HEK293 (cell line): Measurements from ENCODE around the gene FXYD6.

Experiments used
- CTCF ChIA-PET: fragments of 350-600 bp; formaldehyde crosslinking; extraction: SDS; loops from one replicate; lab custom pipeline; 2021; ENCODE audit warnings: antibody characterized with exemption; lab: Yijun Ruan, JAX
- POLR2A ChIA-PET: fragments of 300-600 bp; formaldehyde crosslinking; extraction: SDS; loops from one replicate; lab custom pipeline; 2020; ENCODE audit warnings: antibody characterized with exemption, inconsistent platforms; lab: Yijun Ruan, JAX
- H3K27ac ChIP-seq: fragments of 200-500 bp; sonication (Bioruptor generic); 2 replicates; pipeline ENCODE4 v1.5.1; 2014; ENCODE audit warnings: low read depth, low read length, control low read depth, inconsistent platforms; ENCODE audit errors: extremely low read depth
- H3K36me3 ChIP-seq, 2 experiments: fragments of 200-500 bp in 1 of 2; sonication (Bioruptor generic) in 1 of 2; 1 replicate in 1 of 2; 2 replicates in 1 of 2; pipeline ENCODE4 v1.5.1; 2014 to 2017; ENCODE audit warnings: inconsistent platforms in 2 of 2, low read length in 2 of 2; ENCODE audit not compliant: control insufficient read depth in 2 of 2, insufficient read depth in 1 of 2
- H3K4me1 ChIP-seq: fragments of 200-500 bp; sonication (Bioruptor generic); 2 replicates; pipeline ENCODE4 v1.5.1; 2014; ENCODE audit warnings: mild to moderate bottlenecking, low read length, inconsistent platforms; ENCODE audit not compliant: control insufficient read depth, insufficient read depth
- H3K4me3 ChIP-seq: 2 replicates; pipeline ENCODE4 v1.5.1; 2011; ENCODE audit warnings: low read depth, mild to moderate bottlenecking, control low read depth, low read length, moderate library complexity
- H3K9me3 ChIP-seq: fragments of 200-500 bp; sonication (Bioruptor generic); 2 replicates; pipeline ENCODE4 v1.5.1; 2014; ENCODE audit warnings: low read depth, low read length, inconsistent platforms; ENCODE audit not compliant: control insufficient read depth, insufficient read depth
- GLI4 ChIP-seq: fragments of 450-650 bp; formaldehyde crosslinking; IDR thresholded peaks from 2 replicates; pipeline ENCODE4 v1.5.1; 2016; ENCODE audit warnings: missing biosample characterization, missing genetic modification characterization
- GLIS1 ChIP-seq: fragments of 450-650 bp; formaldehyde crosslinking; IDR thresholded peaks from 2 replicates; pipeline ENCODE4 v1.5.1; 2016; ENCODE audit warnings: missing biosample characterization, missing genetic modification characterization
- WT1 ChIP-seq: fragments of 450-650 bp; formaldehyde crosslinking; IDR thresholded peaks from 2 replicates; pipeline ENCODE4 v1.5.1; 2016; ENCODE audit warnings: missing biosample characterization, missing genetic modification characterization
- ZFHX2 ChIP-seq: fragments of 450-650 bp; formaldehyde crosslinking; conservative IDR thresholded peaks from 2 replicates; pipeline ENCODE4 v1.5.1; 2016; ENCODE audit warnings: missing biosample characterization, missing genetic modification characterization
- ZNF335 ChIP-seq: fragments of 450-650 bp; formaldehyde crosslinking; conservative IDR thresholded peaks from 2 replicates; pipeline ENCODE4 v1.5.1; 2016; ENCODE audit warnings: missing biosample characterization, missing genetic modification characterization
- ZNF366 ChIP-seq: fragments of 450-650 bp; formaldehyde crosslinking; conservative IDR thresholded peaks from 2 replicates; pipeline ENCODE4 v1.5.1; 2016; ENCODE audit warnings: missing biosample characterization, missing genetic modification characterization
- ZNF624 ChIP-seq: fragments of 450-650 bp; formaldehyde crosslinking; IDR thresholded peaks from 2 replicates; pipeline ENCODE4 v1.5.1; 2017; ENCODE audit warnings: missing biosample characterization, missing genetic modification characterization
- ZNF830 ChIP-seq: fragments of 450-650 bp; IDR thresholded peaks from 2 replicates; pipeline ENCODE4 v1.5.0; 2018; ENCODE audit warnings: missing biosample characterization, missing genetic modification characterization, low read depth, mild to moderate bottlenecking, moderate library complexity
- TF ChIP-seq, protein P1 (sequence below): fragments of 450-650 bp; formaldehyde crosslinking; IDR thresholded peaks from 2 replicates; pipeline ENCODE4 v1.5.0; 2017; ENCODE audit warnings: missing biosample characterization, missing genetic modification characterization, borderline replicate concordance
- TF ChIP-seq, protein P2 (sequence below): fragments of 450-650 bp; formaldehyde crosslinking; optimal IDR thresholded peaks from 2 replicates; pipeline ENCODE3; 2016; ENCODE audit warnings: missing biosample characterization, mild to moderate bottlenecking, missing genetic modification characterization
- TF ChIP-seq, protein P3 (sequence below): fragments of 450-650 bp; formaldehyde crosslinking; IDR thresholded peaks from 2 replicates; pipeline ENCODE4 v1.5.1; 2016; ENCODE audit warnings: missing biosample characterization, missing genetic modification characterization
- TF ChIP-seq, protein P4 (sequence below): sonication (generic); formaldehyde crosslinking; IDR thresholded peaks from 2 replicates; pipeline ENCODE4 v1.8.1; 2022; ENCODE audit warnings: mild to moderate bottlenecking, moderate library complexity, missing genetic modification reagents

The FXYD6 gene

DNA sequence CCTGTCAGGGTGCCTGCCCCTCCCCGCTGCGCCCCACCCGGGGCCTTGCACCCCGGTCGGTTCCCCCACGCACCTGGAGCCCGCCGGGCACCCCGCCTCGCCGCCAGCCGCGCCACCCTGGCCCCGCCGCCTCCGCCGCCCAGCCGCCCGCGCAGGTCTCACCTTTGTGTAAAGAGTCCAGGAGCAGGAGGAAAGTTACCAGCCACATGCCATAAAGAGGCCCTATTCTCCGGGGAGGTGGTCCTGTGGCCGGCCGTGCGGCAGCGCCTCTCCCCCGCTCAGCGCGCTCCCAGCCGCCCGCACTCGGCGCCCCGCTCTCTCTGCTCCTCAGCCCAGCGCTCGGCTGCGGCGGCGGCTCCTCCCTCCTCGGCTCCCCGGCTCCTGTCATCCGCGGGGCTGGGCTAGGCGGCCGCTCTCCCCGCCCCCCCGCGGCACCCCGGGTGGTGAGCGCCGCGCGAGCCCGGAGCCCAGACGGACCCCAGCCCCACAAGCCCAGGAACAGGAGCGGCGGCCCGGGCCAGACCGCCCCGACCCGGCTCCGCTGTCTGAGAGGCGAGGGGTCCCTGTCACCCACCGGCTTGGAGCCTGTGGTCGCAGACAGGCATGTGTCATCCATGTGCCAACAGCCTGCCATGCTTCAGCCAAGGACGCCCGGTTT, 79.5 kb downstream of the FXYD6 start, which contains the start of gene DSCAML1:
Gene DSCAML1 (minus strand): TSS at position 345 of the 658 bp plus-strand sequence. CDS start 137 bp downstream, at position 208.
- TF ChIP-seq, protein P1, sequence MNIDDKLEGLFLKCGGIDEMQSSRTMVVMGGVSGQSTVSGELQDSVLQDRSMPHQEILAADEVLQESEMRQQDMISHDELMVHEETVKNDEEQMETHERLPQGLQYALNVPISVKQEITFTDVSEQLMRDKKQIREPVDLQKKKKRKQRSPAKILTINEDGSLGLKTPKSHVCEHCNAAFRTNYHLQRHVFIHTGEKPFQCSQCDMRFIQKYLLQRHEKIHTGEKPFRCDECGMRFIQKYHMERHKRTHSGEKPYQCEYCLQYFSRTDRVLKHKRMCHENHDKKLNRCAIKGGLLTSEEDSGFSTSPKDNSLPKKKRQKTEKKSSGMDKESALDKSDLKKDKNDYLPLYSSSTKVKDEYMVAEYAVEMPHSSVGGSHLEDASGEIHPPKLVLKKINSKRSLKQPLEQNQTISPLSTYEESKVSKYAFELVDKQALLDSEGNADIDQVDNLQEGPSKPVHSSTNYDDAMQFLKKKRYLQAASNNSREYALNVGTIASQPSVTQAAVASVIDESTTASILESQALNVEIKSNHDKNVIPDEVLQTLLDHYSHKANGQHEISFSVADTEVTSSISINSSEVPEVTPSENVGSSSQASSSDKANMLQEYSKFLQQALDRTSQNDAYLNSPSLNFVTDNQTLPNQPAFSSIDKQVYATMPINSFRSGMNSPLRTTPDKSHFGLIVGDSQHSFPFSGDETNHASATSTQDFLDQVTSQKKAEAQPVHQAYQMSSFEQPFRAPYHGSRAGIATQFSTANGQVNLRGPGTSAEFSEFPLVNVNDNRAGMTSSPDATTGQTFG, result no peak
- peak; percentile 23; the same call in 1 of the 2 replicates for TF ChIP-seq GLIS1
- peak; percentile 54 for TF ChIP-seq ZFHX2
- TF ChIP-seq, protein P2, sequence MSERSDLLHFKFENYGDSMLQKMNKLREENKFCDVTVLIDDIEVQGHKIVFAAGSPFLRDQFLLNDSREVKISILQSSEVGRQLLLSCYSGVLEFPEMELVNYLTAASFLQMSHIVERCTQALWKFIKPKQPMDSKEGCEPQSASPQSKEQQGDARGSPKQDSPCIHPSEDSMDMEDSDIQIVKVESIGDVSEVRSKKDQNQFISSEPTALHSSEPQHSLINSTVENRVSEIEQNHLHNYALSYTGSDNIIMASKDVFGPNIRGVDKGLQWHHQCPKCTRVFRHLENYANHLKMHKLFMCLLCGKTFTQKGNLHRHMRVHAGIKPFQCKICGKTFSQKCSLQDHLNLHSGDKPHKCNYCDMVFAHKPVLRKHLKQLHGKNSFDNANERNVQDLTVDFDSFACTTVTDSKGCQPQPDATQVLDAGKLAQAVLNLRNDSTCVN (tag by site-specific recombination), result peak; percentile 37
- Histone ChIP-seq H3K36me3 (no peaks in the 10 kb centered on the region), H3K27ac (no peak within 1 kb of the TSS), H3K9me3 (no peaks in the 10 kb centered on the region), H3K4me1 (no peaks in the 10 kb centered on the region), H3K4me3 (peak within 1 kb of the TSS; percentile 28)
- ChIA-PET POLR2A (no interaction called here), CTCF (interaction anchor here (1.3 to 4.2 kb wide), 4 partner anchors 11 to 371 kb away, joined by 4 to 32 read pairs (median 8); no protein-coding TSS in a partner anchor)

DNA sequence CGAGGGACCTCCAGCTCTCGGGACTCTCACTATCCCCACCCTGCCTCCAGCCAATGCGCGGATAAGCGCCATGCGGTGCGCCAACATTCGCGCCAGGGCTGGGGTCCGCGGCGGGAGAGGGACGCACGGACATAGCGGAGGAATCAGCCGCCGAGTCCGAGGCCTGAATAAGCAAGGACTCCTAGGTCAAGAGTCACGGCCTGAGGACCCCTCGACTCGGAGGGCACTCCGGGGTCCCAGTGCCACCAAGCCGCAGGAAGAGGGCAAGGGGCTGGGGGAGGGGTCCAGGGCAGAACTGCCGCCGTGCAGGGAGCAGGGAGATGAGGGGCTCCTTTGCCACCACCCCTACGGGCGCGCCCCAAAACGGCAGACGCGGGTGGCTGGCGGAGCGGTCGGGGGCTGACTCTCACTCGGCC, 80.0 kb downstream of the FXYD6 start:
- Histone ChIP-seq H3K36me3 (no peaks in the 10 kb centered on the region), H3K4me3 (peak overlapping the region; percentile 28), H3K4me1 (no peaks in the 10 kb centered on the region), H3K27ac (no peak overlapping the region), H3K9me3 (no peaks in the 10 kb centered on the region)
- CTCF ChIA-PET, result no interaction called here
- TF ChIP-seq, protein P3, sequence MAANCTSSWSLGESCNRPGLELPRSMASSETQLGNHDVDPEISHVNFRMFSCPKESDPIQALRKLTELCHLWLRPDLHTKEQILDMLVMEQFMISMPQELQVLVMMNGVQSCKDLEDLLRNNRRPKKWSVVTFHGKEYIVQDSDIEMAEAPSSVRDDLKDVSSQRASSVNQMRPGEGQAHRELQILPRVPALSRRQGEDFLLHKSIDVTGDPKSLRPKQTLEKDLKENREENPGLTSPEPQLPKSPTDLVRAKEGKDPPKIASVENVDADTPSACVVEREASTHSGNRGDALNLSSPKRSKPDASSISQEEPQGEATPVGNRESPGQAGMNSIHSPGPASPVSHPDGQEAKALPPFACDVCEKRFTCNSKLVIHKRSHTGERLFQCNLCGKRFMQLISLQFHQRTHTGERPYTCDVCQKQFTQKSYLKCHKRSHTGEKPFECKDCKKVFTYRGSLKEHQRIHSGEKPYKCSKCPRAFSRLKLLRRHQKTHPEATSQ (tag by site-specific recombination), result no peak
- TF ChIP-seq ZNF335 (tag by site-specific recombination) (peak; percentile 35), ZNF624 (tag by site-specific recombination) (no peak), ZNF366 (no peak)
- POLR2A ChIA-PET, result no interaction called here

DNA sequence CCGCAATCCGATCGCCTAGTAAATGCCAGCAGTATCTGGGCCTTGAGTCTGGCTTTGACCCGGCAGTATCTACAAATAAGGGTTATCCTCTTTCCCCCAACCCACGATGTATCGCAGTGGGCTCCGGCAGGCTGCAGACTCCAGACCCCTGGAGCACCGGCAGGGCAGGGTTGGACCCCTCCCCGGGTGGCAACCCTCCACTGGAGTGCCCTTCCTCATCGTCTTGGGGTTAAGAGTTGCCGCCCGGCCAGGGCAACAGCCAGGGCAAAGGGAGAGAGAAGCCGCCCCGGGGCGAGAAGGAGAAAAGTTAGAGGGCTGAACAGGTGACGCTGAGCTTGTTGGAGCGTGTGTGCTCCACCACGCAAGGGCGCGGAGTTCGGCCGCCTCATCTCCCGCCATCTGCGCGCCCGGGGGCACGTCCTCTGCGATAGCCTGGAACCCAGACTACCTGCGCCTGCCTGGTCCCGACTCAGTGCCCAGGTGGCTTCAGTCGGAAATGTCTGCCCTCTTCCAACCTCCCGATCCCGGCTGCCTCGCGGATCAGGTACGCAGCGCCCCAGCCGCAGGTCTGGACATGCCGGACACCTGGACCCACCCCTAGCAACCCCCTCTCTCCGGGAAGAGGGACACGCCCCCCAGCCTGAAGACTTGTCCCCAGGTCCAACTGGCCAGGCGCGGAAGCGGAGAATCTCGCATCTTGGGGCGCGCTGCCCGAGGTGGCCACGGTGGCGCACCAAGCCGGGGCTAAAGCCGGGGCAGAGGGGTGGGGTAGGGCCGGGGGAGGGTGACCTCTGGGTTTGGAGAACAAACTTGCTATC, 80.6 kb downstream of the FXYD6 start:
- peak overlapping the region; percentile 28 for H3K4me3 ChIP-seq
- no peak overlapping the region for H3K27ac ChIP-seq
- H3K9me3 ChIP-seq, result no peaks in the 10 kb centered on the region
- no peaks in the 10 kb centered on the region for H3K4me1 ChIP-seq
- CTCF ChIA-PET, result no interaction called here
- no peaks in the 10 kb centered on the region for H3K36me3 ChIP-seq
- POLR2A ChIA-PET, result no interaction called here
- TF ChIP-seq WT1 (tag by site-specific recombination), result no peak
- TF ChIP-seq, protein P4, sequence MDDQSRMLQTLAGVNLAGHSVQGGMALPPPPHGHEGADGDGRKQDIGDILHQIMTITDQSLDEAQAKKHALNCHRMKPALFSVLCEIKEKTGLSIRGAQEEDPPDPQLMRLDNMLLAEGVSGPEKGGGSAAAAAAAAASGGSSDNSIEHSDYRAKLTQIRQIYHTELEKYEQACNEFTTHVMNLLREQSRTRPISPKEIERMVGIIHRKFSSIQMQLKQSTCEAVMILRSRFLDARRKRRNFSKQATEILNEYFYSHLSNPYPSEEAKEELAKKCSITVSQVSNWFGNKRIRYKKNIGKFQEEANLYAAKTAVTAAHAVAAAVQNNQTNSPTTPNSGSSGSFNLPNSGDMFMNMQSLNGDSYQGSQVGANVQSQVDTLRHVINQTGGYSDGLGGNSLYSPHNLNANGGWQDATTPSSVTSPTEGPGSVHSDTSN, result no peak
- TF ChIP-seq GLI4, result no peak
- TF ChIP-seq ZNF830 (tag by site-specific recombination), result no peak
- TF ChIP-seq, all 188 proteins: peak for 0
